NCI-H69 (cell line): ENCODE measurements around the gene UGT1A3.

Experiments used
- DNase-seq: peaks from one replicate; lab custom pipeline; 2025; lab: John Stamatoyannopoulos, UW

Gene UGT1A3

DNA sequence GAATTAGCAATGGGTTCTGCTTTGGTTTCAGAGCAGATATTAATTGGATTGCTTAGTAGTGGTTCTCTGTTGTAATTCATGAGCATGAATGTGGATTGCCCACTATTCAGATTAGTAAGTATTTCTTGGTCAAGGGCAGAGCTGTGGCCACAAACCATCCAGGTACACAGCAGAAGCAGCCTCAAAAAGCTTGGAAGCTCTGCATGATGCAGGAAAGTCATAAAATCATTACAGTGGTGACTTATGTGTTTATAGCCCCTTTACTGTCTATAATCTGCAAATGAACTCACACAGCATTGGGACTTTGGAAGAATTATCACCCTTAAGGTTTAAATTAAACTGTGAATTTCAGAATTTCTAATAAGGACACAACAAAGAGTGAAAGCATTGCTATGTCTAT lies 29.3 kb downstream of the UGT1A3 start:
- DNase-seq = no peak

DNA sequence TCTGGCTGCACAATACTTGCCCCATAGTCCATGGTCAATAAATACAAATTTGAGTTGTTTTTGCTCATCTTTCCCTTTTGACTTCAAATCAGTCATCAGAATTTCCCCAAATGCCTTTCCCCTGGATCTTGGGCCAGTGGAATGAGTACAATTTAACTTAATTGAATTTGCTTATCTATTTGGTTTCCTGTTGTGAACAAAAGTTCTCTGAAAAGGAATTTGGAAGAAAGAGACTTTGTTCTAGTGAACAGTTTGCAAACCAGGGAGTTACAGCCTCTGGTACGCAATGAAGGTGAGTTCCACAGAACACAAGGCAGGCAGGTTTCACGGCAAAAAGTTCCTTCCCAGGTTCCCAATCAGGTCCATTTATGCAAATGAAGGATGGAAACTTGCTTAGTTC lies 30.0 kb downstream of the UGT1A3 start:
- DNase-seq = no peak

DNA sequence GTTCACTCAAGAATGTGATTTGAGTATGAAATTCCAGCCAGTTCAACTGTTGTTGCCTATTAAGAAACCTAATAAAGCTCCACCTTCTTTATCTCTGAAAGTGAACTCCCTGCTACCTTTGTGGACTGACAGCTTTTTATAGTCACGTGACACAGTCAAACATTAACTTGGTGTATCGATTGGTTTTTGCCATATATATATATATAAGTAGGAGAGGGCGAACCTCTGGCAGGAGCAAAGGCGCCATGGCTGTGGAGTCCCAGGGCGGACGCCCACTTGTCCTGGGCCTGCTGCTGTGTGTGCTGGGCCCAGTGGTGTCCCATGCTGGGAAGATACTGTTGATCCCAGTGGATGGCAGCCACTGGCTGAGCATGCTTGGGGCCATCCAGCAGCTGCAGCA lies 31.2 kb downstream of the UGT1A3 start, which contains the start of gene UGT1A1:
Gene UGT1A1 (plus strand): TSS at position 228 of the 400 bp plus-strand sequence. CDS start 18 bp downstream, at position 246.
- DNase-seq = no peak

DNA sequence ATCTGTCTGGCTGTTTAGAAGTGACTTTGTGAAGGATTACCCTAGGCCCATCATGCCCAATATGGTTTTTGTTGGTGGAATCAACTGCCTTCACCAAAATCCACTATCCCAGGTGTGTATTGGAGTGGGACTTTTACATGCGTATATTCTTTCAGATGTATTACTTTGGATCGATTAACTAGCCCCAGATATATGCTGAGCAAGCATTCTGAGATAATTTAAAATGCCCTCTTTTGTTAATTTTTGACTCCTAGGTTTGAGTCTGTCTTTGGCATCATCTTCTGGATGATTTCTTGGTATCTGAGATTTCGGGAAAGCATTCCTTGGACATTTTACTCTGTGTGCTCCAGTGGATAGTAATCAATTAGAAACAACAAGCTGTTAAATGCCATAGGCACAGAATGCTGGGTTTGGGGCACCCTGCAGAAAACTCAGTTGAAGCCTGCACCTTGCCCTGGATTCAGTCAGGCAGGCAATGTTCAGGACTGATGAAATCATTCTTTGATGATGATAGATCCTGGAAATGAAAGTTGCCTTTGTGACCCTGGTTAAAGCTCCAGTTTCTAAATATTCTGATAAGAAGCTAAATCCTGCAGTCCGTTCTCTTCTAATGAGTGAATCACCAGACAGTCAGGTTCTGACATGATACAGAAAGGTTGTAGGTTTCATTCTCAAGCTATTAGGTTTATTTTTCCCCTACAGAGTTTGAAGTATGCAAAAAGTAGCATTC lies 32.4 kb downstream of the UGT1A3 start:
- no peak for DNase-seq

GRCh38 chr2:233764264-233764663 lies 35.4 kb downstream of the UGT1A3 start:
- DNase-seq = no peak

DNA sequence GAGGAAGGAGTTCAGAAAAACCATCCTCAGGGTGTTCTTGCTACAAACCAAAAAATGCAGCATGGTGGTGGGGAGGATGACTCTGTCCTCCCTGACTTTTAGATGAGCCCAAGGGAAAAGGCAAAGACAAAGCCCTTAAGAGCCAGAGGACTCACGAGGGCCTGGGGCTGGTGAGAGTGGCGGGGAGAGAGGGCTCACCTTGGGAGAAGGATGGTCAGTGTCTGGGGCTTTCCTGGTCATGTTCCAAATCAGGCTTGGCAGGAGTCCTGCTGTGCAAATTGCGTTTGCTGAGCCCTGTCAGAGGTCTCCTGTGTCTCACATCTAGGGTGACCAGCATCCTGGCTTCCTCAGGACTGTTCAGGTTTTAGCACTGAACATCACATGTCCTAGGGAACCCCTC lies 35.9 kb downstream of the UGT1A3 start:
- no peak for DNase-seq

- DNase-seq = no peak
These were observed 37.6 kb downstream of the UGT1A3 start for GRCh38 chr2:233766416-233766815.

GRCh38 chr2:233768076-233768475 lies 39.2 kb downstream of the UGT1A3 start:
- DNase-seq = no peak

DNA sequence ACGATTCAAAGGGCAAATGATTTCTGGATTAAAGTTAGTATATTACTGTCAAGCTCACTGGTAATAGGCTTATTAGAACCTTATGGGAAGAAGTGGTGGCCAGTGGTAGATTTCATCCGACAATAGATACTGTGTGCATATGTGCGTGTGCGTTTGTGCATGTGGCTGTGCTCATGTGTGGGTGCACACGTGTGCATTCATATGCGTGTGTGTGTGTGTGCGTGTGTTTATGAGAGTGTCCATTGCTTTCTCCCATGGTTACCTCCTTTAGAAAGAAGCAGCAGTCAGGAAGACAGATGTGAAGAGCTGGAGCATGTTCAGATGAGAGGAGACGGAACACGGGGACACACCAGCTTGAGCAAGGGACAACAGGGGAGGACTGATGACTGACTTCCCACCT lies 40.4 kb downstream of the UGT1A3 start:
- DNase-seq = no peak

GRCh38 chr2:233772153-233772552 lies 43.3 kb downstream of the UGT1A3 start:
- no peak for DNase-seq

DNA sequence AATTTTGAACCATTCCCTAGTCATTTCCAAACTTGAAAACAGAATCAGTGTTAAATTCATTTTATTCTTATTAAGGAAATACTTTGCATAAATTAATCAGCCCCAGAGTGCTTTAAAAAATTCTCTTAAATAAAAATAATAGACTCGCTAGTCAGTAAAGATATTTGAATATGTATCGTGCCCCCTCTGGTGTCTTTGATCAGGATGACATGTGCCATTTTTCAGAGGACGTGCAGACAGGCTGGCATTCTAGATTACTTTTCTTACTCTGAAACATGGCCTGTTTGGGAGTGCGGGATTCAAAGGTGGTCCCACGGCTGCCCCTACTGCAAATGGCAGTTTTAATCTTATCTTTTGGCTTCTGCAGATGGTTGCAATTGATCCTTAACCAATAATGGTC lies 43.7 kb downstream of the UGT1A3 start:
- DNase-seq = peak; percentile 1

DNA sequence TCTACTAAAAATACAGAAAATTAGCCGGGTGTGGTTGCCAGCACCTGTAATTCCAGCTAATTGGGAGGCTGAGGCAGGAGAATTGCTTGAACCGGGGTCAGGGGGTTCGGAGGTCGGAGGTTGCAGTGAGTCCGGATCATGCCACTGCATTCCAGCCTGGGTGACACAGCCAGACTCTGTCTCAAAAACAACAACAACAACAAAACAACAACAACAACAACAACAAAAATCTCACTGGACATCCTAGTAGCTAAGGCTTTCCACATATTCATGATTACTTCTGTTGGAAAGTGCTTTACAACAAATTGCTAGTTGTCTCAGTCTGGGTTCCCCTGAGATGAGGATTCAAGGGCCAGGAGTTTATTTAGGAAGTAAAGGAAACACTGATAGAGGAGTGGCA lies 45.0 kb downstream of the UGT1A3 start:
- DNase-seq = no peak

DNA sequence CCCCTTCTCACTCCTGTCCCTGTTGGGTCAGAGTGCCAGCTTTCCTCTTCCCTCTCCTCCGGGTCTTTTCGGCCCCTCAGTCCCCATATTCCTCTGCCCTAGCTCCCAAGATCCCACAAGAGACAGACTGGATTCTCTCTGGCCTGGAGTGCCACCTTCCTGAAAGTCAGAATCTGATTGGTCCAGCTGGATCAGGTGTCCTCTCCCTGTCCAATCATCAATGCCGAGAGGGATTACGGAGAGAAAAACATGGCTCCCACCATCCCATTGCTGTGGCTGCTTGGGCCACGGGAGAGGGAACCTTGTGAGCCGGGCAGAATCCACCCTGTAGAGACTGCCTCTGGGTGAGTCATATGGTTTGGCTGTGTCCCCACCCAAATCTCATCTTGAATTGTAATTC lies 46.6 kb downstream of the UGT1A3 start:
- no peak for DNase-seq

GRCh38 chr2:233778030-233778429 lies 49.2 kb downstream of the UGT1A3 start, which contains the start of gene MROH2A:
Gene MROH2A, plus strand, starts transcription at chr2:233778330. Its CDS starts 1,029 bp downstream, at chr2:233779359.
- no peak for DNase-seq

- no peak for DNase-seq
These were observed 50.9 kb downstream of the UGT1A3 start for GRCh38 chr2:233779722-233780121.

DNA sequence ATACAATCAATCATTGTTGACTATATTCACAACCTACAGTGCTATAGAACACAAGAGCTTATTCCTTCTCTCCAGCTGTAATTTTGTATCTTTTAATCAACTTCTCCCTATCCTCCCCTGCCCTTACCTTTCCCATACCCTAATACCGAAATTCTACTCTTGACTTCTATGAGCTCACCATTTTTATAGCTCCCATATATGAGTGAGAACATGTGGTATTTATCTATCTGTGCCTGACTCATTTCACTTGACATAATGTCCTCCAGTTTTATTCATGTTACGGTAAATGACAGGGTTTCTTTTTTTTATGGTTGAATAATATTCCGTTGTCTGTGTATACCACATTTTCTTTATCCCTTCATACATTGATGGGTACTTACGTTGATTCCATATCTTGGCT lies 51.9 kb downstream of the UGT1A3 start:
- DNase-seq = no peak

DNA sequence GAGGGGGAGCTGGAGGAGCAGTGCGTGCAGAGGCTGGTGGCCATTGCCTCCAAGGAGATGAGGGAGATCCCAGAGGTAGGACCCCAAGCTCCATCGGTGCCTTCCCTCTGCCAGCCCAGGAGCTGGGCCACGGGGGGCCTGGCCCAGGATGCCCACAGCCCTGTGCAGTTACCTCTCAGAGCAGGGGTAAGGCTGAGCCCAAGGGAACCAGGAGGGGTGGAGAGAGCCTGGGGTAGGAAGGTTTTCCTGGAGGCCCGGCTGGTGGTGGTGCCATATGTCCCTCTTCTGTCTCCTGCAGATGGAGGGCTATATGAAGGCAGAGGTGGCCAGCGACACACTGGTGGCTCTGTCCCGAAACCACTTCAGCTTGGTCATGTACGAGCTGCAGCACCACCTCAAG lies 60.7 kb downstream of the UGT1A3 start:
- no peak for DNase-seq

DNA sequence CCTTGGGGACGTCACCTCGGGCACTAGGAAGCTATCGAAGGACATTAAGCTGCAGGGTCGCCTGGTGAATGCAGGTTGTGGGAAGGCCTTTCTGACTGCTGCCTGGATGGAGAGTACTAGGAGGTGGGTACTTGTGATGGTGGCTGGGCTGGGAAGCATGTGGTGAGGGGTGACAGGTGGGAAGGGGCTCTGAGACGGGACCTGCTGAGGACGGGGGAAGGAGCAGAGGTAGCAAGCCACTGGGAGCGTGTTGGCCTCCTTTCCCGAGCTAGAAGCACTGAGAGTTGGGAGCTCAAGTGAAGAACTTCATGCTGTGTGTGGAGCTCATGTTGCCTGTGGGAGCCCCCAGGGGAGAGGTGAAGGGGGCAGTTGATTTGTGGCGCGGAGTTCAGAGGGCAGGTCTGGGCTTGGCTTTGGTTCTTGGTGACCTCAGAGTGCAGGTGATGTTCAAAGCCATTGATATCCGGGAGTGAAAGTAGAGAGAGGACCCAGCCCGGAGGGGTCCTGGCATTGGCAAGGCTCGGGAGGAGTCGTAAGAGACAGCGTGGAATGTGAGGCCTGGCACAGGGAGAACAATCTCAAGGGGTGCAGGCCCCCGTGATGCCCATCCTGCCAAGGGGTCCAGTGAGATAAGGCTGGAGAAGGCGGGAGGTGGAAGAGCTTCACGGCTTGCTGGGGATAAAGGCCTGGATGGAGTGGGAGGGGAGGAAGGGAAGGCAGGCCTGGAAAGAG lies 62.5 kb downstream of the UGT1A3 start:
- DNase-seq = no peak

- DNase-seq = no peak
These were observed 63.1 kb downstream of the UGT1A3 start for GRCh38 chr2:233791883-233792329.

GRCh38 chr2:233792720-233793119 lies 63.9 kb downstream of the UGT1A3 start:
- no peak for DNase-seq

DNA sequence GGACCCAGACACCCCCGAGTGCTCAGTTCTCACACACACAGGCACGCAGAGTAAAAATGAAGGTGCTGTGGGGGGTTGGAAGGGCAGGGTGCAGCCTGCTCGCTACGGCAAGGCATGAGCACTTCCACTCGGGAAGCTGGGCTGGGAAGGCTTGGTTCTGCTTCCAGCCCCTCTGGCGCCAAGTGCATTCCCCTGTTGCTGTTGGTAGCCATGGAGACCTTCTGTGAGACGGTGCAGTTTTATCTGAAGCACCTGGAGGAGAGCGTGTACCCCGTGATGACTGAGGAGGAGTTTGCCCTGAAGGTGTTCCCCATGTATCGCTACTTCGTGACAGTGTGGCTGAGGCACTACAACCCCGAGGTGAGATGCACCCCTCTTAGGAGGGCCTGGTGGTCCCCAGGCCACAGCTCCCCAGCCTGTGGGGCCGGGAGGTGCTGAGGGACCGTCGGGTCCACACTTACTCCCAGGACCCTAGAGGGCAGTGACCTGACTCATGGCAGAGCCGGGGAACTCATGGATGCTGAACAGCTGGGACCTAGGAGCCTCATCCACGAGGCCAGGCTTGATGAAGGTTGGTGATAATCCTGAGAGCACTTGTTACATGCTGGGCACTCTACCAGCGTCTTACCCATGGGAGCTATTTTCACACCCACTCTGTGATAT lies 64.8 kb downstream of the UGT1A3 start:
- no peak for DNase-seq

DNA sequence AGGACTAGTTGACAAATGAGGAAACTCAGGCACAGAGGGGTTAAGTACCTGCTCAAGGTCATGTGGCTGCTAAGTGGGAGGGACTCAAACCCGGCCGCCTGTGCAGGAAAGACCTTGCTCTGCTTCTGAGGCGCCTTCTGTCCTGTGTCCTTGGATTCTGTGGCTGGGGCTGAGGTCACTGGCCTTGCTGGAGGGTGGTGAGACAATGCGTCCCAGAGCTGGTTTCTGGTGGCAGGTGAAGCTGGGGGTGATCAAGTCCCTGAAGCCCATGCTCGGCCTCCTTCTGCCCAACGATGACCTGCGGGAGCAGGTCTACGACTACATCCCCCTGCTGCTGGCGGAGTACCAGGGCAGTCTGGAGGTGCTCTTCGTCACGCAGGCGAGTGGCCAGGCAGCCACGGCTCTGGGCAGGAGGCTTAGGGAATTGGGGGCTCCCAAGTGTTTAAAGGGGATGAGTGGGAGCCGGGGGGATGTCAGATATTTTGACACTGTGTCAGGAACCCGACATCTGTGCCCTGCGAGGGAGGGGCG lies 65.4 kb downstream of the UGT1A3 start:
- DNase-seq = no peak

GRCh38 chr2:233795735-233796171 lies 66.9 kb downstream of the UGT1A3 start:
- DNase-seq = no peak
